Tibial nerve (tissue), 4 donors: ENCODE measurements around the gene FGD2. TPM values are rescaled to one million over a fixed set of nuclear protein-coding genes. Genes with fewer than 3 reads are reported as not detected.

Experiments
- DNase-seq, 2 donors: peaks; one replicate each; pipeline ENCODE4 v3.0.0-alpha.2; 2019; ENCODE audit warnings: low spot score in 2 of 2
- H3K27ac ChIP-seq, 4 donors: fragments of 200-600 bp; sonication (generic) in 3 of 4; one replicate each; pipeline ENCODE4 v1.5.1; 2017 to 2019; ENCODE audit warnings: mild to moderate bottlenecking in 1 of 4
- H3K27me3 ChIP-seq, 2 donors: fragments of 200-600 bp; sonication (generic) in 1 of 2; one replicate each; pipeline versions ENCODE4 v1.5.1 to v1.6.0; 2017 to 2019
- H3K36me3 ChIP-seq, 3 donors: fragments of 200-600 bp; sonication (generic); one replicate each; pipeline ENCODE4 v1.5.1; 2018 to 2019
- H3K4me1 ChIP-seq, 4 donors: fragments of 200-600 bp; sonication (generic) in 3 of 4; one replicate each; pipeline ENCODE4 v1.5.1; 2017 to 2019
- H3K4me3 ChIP-seq, 4 donors: fragments of 200-600 bp; sonication (generic) in 3 of 4; one replicate each; pipeline ENCODE4 v1.5.1; 2017 to 2019; ENCODE audit warnings: mild to moderate bottlenecking in 1 of 4, moderate library complexity in 1 of 4
- H3K9me3 ChIP-seq, 4 donors: fragments of 200-600 bp; sonication (generic) in 3 of 4; one replicate each; pipeline ENCODE4 v1.5.1; 2017 to 2019
- EP300 ChIP-seq, 2 donors: sonication (generic); formaldehyde crosslinking; IDR thresholded peaks; one replicate each; pipeline ENCODE4 v1.6.1; 2017; ENCODE audit warnings: antibody characterized with exemption in 2 of 2, mild to moderate bottlenecking in 1 of 2
- POLR2A ChIP-seq, 2 donors: fragments of 450-650 bp; IDR thresholded peaks; one replicate each; pipeline ENCODE4 v1.6.1; 2017; ENCODE audit warnings: antibody characterized with exemption in 2 of 2, mild to moderate bottlenecking in 2 of 2, moderate library complexity in 2 of 2
- WGBS, 2 donors: methylation state at CpG; one replicate each; pipeline ENCODE4 v1.1.5; 2018; 5-methylcytosine and 5-hydroxymethylcytosine counted together
- total RNA-seq, 4 donors: library from RNA; depleted of rRNA; stranded (reverse); fragments of >200 nt; gene quantifications; one replicate each; pipeline ENCODE4 v1.1.0, GENCODE V29; 2016
- TF ChIP-seq, protein P1 (sequence below), 5 experiments: fragments of 200-600 bp in 3 of 5; fragments of 450-650 bp in 2 of 5; sonication (generic) in 3 of 5; IDR thresholded peaks; one replicate each; pipeline ENCODE4 v1.5.1; 2016 to 2019; ENCODE audit warnings: antibody characterized with exemption in 5 of 5, mild to moderate bottlenecking in 3 of 5, moderate library complexity in 2 of 5

FGD2 gene
- total RNA-seq, 4 donors from 2014 or later, result 40.9 to 182 (median 48.5) TPM

GRCh38 chr6:37030599-37030998, 25.1 kb downstream of the FGD2 start:
- no peaks in the 10 kb centered on the region for H3K36me3 ChIP-seq
- H3K27ac ChIP-seq, result no peak overlapping the region
- H3K27me3 ChIP-seq, result no peaks in the 10 kb centered on the region
- no peak for DNase-seq
- WGBS, 2 donors, result 93% methylated on average over 2 of the region's 2 CpGs
- peaks cover 0 to 5% (median 0%) of the 10 kb centered on the region in 4 donors for H3K9me3 ChIP-seq
- no peak for TF ChIP-seq POLR2A (IDR thresholded peaks at IDR 0.05)
- TF ChIP-seq, protein P1, sequence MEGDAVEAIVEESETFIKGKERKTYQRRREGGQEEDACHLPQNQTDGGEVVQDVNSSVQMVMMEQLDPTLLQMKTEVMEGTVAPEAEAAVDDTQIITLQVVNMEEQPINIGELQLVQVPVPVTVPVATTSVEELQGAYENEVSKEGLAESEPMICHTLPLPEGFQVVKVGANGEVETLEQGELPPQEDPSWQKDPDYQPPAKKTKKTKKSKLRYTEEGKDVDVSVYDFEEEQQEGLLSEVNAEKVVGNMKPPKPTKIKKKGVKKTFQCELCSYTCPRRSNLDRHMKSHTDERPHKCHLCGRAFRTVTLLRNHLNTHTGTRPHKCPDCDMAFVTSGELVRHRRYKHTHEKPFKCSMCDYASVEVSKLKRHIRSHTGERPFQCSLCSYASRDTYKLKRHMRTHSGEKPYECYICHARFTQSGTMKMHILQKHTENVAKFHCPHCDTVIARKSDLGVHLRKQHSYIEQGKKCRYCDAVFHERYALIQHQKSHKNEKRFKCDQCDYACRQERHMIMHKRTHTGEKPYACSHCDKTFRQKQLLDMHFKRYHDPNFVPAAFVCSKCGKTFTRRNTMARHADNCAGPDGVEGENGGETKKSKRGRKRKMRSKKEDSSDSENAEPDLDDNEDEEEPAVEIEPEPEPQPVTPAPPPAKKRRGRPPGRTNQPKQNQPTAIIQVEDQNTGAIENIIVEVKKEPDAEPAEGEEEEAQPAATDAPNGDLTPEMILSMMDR (IDR thresholded peaks at IDR 0.05), result no peak
- no peak for TF ChIP-seq EP300 (IDR thresholded peaks at IDR 0.05)
- no peaks in the 10 kb centered on the region for H3K4me1 ChIP-seq
- H3K4me3 ChIP-seq, result no peak overlapping the region

DNA sequence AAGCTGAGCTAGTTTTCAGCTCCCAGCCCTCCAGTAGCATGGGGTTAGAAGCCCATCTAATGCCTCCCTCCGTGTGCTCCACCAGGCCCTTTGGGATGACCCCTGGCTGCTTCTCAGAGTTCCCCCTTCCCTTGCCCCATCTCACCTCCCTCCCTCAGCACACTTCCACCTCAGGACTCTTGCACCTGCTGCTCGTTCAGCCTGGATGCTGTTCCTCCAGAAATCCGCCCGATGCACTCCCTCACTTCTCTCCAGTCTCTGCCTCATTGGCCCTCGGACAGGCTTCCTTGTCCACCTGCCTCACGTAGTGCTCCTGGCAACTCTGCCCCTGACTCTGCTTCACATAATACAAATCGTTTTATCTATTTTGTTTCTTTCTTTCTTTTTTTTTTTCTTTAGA, 26.8 kb downstream of the FGD2 start:
- no peak overlapping the region for H3K27ac ChIP-seq
- TF ChIP-seq, protein P1 (IDR thresholded peaks at IDR 0.05), result no peak
- no peak for TF ChIP-seq POLR2A (IDR thresholded peaks at IDR 0.05)
- no peak for TF ChIP-seq EP300 (IDR thresholded peaks at IDR 0.05)

GRCh38 chr6:37033255-37033654, 27.8 kb downstream of the FGD2 start:
- TF ChIP-seq EP300 (IDR thresholded peaks at IDR 0.05) (no peak), POLR2A (IDR thresholded peaks at IDR 0.05) (no peak)
- TF ChIP-seq, protein P1 (IDR thresholded peaks at IDR 0.05), result no peak
- no peaks in the 10 kb centered on the region for H3K36me3 ChIP-seq
- 75% methylated on average over 7 of the region's 7 CpGs for WGBS, 2 donors
- peaks cover 0 to 5% (median 0%) of the 10 kb centered on the region in 4 donors for H3K9me3 ChIP-seq
- no peak for DNase-seq
- no peak overlapping the region for H3K27ac ChIP-seq
- peaks cover 0 to under 1% (median 0%) of the 10 kb centered on the region in 4 donors for H3K4me1 ChIP-seq
- H3K27me3 ChIP-seq, result no peaks in the 10 kb centered on the region
- no peak overlapping the region for H3K4me3 ChIP-seq

More for the DNA sequence above, 26.8 kb downstream of the FGD2 start:
- no peak for DNase-seq
- WGBS, 2 donors, result 78 to 84% methylated on average over 7 of the region's 7 CpGs
- peaks cover 0 to 5% (median 0%) of the 10 kb centered on the region in 4 donors for H3K9me3 ChIP-seq
- no peaks in the 10 kb centered on the region for H3K36me3 ChIP-seq
- no peaks in the 10 kb centered on the region for H3K4me1 ChIP-seq
- H3K27me3 ChIP-seq, result no peaks in the 10 kb centered on the region
- no peak overlapping the region for H3K4me3 ChIP-seq

DNA sequence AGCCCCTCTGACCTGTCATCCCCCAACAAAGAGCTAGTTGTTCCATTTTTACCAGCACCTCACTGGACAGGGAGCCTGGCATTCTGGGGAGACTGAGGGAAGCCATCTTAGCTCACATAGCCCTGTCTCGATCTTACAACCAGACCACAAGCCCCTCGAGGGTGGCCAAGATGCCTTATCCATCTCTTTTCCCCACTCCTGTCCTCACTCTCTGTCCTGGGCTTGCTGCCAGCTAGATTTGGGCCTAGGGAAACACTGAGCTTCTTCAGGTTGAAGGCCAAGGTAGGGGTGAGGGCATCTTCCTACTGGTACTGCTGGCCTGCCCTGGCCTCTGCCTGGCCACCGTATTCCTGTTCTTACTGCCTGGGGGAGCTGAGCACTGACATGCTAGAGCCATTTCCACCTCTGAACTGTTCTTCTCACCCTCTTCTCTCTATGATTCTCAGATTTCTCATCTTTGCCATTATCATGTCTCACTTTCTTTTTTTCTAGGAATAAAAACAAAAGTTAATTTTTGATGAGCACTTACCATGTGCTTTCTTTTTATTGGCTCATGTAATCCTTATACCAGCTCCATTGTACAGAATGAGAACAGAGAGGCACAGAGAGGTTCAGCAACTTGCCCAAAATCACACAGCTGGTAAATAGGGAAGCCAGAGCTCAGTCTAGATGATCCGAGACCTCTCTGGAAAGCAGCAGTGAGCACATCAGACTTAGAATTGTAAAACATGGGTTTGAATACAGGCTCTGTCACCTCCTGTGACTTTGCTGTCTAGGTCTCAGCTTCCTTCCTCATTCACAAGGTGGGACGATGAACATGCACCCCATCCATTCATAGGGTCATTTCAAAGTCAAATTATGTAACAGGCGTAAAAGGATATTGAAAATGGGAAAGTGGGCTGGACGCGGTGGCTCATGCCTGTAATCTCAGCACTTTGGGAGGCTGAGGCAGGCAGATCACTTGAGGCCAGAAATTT, 28.7 kb downstream of the FGD2 start:
- no peak for TF ChIP-seq POLR2A (IDR thresholded peaks at IDR 0.05)
- TF ChIP-seq, protein P1 (IDR thresholded peaks at IDR 0.05), result no peak
- no peak for TF ChIP-seq EP300 (IDR thresholded peaks at IDR 0.05)
- Histone ChIP-seq H3K36me3 (no peaks in the 10 kb centered on the region), H3K27ac (no peak overlapping the region), H3K4me1 (peaks cover 0 to 7% (median 0%) of the 10 kb centered on the region in 4 donors), H3K9me3 (peaks cover 0 to 5% (median 0%) of the 10 kb centered on the region in 4 donors), H3K27me3 (no peaks in the 10 kb centered on the region), H3K4me3 (no peak overlapping the region)
- DNase-seq, result no peak
- 64 to 77% methylated on average over 8 of the region's 8 CpGs for WGBS, 2 donors

GRCh38 chr6:37036146-37036545, 30.7 kb downstream of the FGD2 start:
- DNase-seq, result no peak
- WGBS, 2 donors, result 67 to 76% methylated on average over 12 of the region's 12 CpGs

More at GRCh38 chr6:37036146-37036545, 30.7 kb downstream of the FGD2 start:
- Histone ChIP-seq H3K36me3 (no peaks in the 10 kb centered on the region), H3K27ac (no peak overlapping the region), H3K9me3 (no peaks in the 10 kb centered on the region), H3K27me3 (no peaks in the 10 kb centered on the region), H3K4me1 (peaks cover 0 to 7% (median 0%) of the 10 kb centered on the region in 4 donors), H3K4me3 (no peak overlapping the region)
- TF ChIP-seq EP300 (IDR thresholded peaks at IDR 0.05) (no peak), POLR2A (IDR thresholded peaks at IDR 0.05) (no peak)
- TF ChIP-seq, protein P1 (IDR thresholded peaks at IDR 0.05), result no peak
